HG03354 (cell line): ENCODE data around the gene LSM11.
"Not testable (repeated sequence)": the region's sequence is repeated elsewhere in the genome, so short reads cannot be mapped to it uniquely, and the experiment has no call there.

ENCODE experiments used
- ATAC-seq: cut with Tn5 transposase; IDR thresholded peaks from one replicate; pipeline ENCODE4 v1.9.1; 2021; ENCODE audit warnings: mild to moderate bottlenecking; ENCODE audit not compliant: unreplicated experiment, poor library complexity, severe bottlenecking

LSM11 gene

DNA sequence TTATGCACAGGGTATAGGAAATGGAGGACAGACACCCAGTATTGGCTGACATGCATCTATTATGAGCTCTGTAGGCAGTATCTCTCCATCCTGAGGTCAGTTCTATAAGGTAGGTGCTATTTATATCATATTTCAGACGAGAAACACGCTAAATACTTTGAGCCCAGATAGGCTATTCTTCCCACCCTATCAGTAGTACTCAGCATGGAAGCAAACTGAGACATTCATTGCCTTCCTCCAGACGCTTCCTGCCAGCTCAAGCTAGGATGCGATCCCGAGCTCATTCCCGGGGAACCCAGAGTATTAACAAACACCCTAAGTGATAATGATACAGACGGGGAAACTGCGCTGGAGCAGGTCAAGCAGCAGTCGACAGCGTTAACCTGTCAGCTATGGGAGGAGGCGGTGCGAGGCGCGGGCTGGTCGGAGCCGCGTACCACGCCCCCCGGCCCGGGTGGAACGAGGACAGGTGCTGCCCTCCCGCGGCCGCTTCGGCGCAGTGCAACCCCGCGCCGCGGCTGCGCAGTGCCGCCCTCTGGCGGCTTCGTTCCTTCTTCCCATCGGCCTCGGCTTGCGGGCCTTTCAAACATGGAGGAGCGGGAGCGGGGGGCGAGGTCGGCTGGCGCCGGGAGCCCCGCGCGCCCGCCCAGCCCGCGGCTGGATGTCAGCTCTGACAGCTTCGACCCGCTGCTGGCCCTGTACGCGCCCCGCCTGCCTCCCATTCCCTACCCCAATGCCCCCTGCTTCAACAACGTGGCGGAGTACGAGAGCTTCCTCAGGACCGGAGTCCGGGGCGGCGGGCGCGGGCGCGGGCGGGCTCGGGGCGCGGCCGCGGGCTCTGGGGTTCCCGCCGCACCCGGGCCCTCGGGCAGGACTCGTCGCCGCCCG lies at the start of gene LSM11:
Gene LSM11, plus strand, starts transcription at position 550 of the 888 bp plus-strand sequence. Its CDS starts 39 bp downstream, at position 589.
- ATAC-seq = peak; percentile 91

DNA sequence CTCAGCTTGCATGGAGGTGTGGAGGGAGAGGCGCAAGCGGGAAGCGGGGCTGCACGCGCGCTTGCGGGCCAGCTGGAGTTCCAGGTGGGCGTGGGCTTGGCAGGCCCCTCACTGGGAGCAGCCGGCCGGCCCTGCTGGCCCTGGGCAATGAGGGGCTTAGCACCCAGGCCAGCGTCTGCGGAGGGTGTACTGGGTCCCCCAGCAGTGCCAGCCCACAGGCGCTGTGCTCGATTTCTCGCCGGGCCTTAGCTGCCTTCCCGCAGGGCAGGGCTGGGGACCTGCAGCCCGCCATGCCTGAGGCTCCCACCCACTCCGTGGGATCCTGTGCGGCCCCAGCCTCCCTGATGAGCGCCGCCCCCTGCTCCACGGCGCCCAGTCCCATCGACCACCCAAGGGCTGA lies 49.7 kb upstream of the LSM11 start:
- not testable (repeated sequence) for ATAC-seq

DNA sequence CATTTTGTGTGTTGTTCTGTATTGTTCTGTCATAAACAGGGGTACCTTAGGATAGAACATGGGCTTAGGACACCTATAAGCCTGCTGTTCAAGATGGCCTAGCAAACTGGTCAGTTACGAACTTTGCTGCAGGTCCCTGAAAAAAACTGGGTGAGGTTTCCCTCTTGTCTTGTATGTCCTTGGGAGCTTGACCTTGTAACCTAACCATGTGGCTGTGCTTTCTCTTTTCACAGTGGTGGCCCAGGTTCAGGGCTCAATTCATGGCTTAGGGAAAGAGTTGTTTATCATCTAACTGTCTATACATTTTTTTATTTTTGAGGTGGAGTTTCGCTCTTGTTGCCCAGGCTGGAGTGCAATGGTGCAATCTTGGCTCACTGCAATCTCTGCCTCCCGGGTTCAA lies 47.4 kb upstream of the LSM11 start:
- not testable (repeated sequence) for ATAC-seq

DNA sequence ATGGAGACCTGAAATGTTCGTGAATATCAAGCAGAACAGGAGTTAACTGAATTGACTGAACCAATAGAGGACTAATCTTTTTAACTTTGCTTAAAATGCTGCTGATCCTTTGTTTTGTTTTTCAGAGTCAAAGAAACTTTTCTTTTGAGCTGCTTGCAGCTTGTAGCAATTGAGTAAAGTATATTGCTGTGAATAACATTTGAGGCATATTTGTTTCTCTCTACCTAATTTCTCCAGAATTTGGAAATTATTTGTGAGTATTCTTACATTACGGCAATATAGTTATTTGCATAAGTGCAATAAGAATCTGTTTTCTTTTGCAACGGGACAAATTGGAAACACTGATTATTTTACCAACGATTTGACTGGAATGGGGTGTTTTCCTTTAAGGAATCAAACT lies 44.8 kb upstream of the LSM11 start:
- not testable (repeated sequence) for ATAC-seq

DNA sequence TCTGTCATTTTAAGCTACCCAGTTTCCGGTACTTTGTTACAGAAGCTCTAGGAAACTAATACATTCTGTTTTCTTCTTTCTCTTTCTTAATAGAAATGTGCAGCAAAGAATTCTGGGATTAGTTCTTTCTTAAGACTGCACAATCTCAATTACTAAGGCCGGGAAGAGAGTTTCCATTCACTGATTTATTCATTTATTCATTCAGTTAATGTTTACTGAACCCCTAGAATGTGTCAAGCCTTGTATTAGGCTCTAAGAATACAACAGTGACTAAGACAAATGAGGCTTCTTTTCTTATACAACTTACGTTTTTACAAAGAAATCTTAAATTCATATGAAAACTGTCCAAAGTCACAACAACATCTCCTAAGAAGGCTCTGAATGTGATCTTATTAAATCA lies 39.8 kb upstream of the LSM11 start:
- ATAC-seq = no peak

DNA sequence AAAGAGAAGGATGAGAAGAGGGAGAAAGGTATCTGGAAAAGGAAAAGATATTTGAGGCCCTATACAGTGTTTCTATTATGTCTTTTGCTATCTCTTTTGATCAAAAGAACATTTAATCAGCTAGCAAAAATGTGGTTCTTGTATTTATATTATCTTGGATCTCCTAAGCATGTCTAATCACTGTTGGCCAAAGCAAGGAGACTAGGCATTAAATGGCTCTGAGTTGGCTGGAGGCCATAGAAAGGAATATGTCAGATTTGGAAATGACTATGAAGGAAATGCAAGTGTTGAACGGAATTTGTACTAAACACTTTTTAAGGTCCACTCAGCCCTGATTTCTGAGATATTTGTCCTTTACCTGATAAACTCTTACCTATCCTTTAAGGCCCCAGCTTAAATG lies 34.6 kb upstream of the LSM11 start:
- no peak for ATAC-seq

DNA sequence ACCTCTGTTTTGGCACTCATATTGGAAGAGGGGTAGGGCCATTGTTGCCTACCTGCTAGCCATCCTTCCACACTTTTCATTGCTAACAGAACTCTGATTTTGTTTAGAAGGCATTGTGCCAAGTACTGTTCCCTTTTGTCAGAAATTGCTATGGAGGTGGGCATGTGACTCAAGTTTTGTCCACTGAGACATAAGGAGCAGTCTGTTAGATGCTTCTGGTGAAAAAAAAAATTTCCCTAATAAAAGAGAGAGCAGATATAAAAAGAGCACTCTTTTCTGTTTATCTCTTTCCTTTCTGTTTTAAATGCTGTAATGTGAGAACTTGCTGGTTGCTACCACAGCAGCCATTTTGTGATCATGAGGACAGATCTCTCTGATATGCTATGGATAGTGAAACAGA lies 34.2 kb upstream of the LSM11 start:
- ATAC-seq = no peak

DNA sequence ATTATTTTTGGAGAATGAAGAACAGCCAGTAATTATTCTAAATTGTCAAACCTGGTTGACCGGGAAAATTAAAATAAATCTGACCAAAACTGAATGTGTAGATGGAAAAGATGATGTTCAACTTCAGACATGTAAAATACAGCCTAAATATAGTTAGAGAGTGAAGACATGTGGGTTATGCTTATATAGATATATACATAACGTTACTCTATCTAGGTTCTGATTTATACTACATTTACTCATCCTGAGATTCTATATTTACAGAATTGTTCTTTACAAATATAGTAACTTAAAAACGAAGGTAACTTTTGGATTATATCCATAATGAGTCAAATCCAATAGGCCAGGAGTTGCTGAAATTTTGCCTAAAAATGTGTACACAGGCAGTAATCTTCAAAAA lies 33.1 kb upstream of the LSM11 start:
- no peak for ATAC-seq

DNA sequence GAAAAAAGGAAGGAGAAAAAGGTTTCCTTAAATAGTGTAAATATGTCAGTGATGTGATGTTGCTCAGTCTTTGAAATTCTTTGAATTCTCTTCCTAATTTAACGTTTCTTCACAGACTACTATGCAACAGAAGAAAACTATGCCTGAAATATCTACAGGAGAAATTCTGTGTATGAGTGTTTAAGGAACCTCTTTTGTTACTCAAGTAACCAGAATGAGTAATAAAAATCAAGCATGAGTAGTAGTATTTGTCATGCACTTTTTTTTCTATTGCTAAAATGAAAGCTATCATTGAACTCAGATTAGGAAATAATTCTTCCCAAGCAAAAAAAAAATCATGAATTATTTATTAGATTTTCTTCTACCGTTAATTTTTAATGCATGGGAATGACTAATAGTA lies 32.6 kb upstream of the LSM11 start:
- no peak for ATAC-seq

DNA sequence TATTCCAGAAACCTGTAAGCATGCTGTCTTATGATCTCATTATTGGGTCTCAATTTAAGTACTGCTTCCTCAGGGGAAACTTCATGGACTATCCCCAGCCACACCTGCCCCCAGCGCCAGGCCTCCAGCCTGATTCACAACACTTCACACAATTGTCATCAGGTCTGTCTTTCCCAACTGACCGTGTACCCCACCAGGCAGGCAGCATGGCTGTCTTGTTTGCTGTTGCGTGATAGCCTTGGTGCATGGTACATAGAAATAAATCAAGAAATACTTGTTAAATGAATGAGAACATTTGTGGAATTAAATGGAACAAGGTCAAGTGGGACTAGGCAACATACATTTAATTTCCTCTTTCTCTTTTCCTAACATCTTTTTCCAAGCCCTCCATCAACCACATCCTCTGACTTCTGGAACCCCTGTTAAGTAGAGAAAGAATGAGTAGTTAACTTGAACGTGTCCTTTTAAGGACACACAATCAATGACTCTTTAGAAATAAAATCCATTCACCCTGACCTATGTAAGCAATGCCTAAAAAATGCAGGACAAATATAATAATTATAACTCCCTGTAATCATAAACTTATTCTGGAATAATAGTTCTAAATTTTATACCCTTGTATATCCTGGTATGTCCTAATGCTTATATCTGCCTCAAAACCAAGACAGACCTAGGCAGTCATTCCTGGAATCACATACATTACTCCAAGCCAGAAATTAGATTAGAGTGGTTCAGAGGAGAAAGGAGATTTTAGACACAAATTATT lies 29.5 kb upstream of the LSM11 start:
- no peak for ATAC-seq

DNA sequence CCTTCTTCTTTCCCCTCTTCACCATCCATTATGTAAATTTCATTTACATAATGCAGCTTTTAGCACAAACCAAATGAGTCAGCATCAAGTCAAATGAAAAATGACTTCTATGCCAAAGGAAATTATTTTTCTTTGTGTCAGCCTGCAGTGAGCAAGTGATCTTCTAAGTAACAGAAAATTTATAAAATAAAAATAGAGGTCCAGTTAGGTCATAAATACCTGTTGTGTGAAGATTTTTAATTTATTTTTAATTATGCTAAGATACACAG lies 29.0 kb upstream of the LSM11 start:
- no peak for ATAC-seq

DNA sequence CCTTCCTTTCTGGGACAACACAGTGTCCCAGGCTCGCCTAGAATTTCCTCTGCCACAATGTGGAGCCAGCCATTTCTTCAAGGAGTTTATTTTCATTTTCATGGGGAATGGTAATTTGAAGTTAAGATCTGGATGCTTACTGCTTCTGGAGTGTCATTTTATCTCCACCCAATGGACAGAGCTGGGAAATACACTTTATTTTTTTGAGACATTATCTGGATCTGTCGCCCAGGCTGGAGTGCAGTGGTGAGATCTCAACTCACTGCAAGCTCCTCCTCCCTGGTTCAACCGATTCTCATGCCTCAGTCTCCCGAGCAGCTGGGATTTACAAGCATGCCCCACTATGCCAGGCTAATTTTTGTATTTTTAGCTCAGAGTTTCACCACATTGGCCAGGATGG lies 25.0 kb upstream of the LSM11 start:
- peak; percentile 74 for ATAC-seq

DNA sequence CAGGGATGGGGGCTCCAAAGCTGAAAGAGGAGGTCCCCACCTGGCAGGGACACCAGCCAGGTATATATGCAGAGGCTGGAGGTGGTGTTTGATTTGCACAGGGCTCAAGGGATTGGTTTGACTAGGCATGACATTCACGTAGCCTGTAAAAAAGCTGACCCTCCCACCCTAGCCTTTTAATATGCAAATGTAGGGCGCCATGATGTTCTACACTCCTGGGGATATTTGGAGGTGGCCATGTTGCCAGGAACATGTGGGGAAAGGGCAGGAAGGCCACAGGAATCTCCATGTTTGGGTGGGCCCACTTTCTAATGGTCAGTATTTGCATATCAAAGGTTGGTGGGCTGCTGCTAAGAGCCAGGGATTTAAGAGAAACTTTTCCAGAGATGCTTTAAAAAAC lies 24.3 kb upstream of the LSM11 start:
- ATAC-seq = no peak

DNA sequence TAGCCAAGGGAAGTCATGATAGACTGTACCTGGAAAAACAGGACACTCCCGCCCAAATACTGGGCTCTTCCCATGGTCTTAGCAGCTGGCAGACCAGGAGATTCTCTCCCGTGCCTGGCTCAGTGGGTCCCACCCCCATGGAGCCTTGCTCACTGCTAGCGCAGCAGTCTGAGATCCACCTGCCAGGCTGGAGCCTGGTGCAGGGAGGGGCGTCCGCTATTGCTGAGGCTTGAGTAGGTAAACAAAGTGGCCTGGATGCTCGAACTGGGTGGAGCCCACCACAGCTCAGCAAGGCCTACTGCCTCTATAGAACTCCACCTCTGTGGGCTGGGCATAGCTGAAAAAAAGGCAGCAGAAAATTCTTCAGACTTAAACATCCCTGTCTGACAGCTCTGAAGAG lies 22.4 kb upstream of the LSM11 start:
- no peak for ATAC-seq

DNA sequence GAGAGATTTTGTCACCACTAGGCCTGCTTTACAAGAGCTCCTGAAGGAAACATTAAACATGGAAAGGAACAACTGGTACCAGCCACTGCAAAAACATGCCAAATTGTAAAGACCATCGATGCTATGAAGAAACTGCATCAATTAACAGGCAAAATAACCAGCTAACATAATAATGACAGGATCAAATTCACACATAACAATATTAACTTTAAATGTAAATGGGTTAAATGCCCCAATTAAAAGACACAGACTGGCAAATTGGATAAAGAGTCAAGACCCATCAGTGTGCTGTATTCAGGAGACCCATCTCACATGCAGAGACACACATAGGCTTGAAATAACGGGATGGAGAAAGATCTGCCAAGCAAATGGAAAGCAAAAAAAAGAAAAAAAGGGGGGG lies 20.6 kb upstream of the LSM11 start:
- not testable (repeated sequence) for ATAC-seq

DNA sequence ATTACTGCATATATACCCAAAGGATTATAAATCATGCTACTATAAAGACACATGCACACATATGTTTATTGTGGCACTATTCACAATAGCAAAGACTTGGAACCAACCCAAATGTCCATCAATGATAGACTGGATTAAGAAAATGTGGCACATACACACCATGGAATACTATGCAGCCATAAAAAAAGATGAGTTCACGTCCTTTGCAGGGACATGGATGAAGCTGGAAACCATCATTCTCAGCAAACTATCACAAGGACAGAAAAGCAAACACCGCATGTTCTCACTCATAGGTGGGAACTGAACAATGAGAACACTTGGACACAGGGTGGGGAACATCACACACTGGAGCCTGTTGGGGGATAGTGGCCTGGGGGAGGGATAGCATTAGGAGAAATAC lies 16.9 kb upstream of the LSM11 start:
- not testable (repeated sequence) for ATAC-seq

DNA sequence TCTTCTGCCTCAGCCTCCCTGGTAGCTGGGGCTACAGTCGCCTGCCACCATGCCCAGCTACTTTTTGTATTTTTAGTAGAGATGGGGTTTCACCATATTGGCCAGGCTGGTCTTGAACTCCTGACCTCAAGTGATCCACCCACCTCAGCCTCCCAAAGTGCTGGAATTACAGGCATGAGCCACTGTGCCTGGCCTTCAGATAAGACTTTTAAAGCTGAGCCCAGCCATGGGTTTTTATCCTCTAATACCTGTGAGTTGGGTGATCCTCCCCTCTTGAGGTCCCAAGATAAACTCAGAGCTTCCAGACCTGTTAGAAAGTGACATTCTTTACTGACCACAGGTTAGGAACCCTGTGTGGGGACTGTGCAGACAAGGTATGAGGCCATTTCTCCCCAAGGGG lies 15.7 kb upstream of the LSM11 start:
- ATAC-seq = not testable (repeated sequence)

DNA sequence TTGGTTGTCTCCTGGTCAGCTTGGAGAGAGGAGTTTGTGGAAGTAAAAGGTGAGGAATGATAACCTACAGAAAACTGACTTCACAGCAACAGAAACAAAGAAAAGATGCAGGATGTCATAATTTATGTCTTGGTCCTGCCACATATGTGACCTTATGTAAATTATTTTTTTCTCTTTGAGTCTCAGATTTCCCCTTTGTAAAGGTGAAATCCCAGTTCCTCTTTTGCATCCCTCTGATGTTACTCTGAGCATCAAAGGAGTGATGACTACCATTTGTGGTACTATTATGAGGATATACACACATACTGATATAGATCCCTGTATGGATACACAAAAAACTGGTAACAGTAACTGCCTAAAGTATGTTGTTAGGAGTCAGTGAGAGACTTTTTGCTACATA lies 13.7 kb upstream of the LSM11 start:
- ATAC-seq = peak; percentile 65

DNA sequence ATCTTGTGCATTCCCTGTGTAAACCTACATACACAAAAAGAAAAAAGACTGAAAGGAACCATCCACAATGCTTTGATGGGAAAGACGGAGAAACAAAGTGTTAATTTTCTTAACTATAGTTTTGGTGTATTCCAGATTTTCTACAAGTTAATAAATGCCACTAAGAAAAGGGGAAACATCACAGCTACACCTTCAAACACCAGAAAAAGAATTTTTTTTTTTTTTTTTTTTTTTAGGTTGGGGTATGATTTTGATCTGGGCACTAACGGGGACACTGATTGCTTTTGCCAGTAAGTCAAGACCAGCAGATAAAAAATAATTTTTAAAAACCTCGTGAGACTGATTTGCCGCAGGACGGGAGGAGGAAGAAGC lies 12.6 kb upstream of the LSM11 start:
- no peak for ATAC-seq

DNA sequence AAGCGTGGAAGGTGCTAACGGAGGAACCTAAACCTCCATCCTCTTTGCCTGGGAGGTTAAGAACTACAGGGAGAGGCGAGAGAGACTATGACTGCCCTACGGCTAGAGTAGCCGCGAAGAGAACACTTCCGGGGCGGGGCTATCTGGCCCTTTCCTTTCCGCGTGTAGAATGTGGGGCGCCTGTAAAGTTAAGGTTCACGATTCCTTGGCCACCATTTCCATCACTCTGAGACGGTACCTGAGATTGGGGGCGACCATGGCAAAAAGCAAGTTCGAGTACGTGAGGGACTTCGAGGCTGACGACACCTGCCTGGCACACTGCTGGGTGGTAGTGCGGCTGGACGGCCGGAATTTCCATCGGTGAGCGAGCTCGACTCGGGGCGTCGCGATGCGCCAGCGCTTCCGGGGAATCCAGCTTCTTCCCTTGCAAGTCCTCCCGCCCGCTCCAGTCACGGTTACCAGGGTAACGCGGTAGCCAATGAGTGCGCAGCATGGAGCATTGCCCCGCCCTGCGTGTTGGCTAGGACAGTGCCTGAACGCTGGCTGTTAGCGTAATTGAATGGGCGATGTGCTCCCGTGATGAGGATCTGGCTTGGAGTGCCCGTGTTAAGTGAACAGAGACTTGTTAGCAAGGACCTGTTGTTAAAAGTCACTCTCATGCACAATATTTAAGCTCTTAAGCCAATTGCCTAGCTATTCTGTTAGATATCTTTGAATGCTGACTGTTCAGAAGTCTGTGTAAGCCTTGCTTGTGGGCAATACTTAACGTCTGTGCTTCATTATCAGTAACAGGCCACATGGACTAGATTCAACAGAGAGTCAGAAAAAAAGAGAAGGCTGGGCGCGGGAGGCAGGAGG lies 12.0 kb upstream of the LSM11 start, which contains the start of gene THG1L:
Gene THG1L, plus strand, starts transcription at position 149 of the 858 bp plus-strand sequence. Its CDS starts 21 bp downstream, at position 170.
- ATAC-seq = peak; percentile 96
